Caco-2 (cell line): ENCODE measurements around the gene RILPL1. TPM values are rescaled to one million over a fixed set of nuclear protein-coding genes. Genes with fewer than 3 reads are reported as not detected.

Source experiments
- BruUV-seq: library from RNA; stranded (reverse); fragments of 400-500 nt; replicated peaks from 2 replicates; lab custom pipeline; 2021; lab: Mats Ljungman, UMichigan
- CTCF ChIA-PET: fragments of 300-600 bp; sonication (Branson Sonifier 250); formaldehyde crosslinking; loops from one replicate; lab custom pipeline; 2022; ENCODE audit warnings: antibody characterized with exemption; lab: Charles Lee
- POLR2A ChIA-PET: fragments of 300-600 bp; sonication (Branson Sonifier 250); formaldehyde crosslinking; loops from one replicate; lab custom pipeline; 2022; ENCODE audit warnings: antibody characterized with exemption; lab: Charles Lee
- DNase-seq, 2 experiments: peaks; one replicate each; pipeline versions ENCODE4 v3.0.0 to v3.0.0-alpha.2; 2020 to 2022
- H3K27me3 ChIP-seq: replicated peaks from 2 replicates; pipeline ENCODE4 v1.6.0; 2011; ENCODE audit warnings: low read length; ENCODE audit not compliant: control insufficient read depth, insufficient read depth
- H3K36me3 ChIP-seq: 2 replicates; pipeline ENCODE4 v1.5.1; 2011; ENCODE audit warnings: low read length; ENCODE audit not compliant: control insufficient read depth, insufficient read depth
- H3K4me1 ChIP-seq: fragments of 250-450 bp; sonication (Bioruptor Pico); 2 replicates; pipeline ENCODE4 v1.5.1; 2020; ENCODE audit warnings: mild to moderate bottlenecking
- H3K4me3 ChIP-seq: 2 replicates; pipeline ENCODE4 v1.5.1; 2011; ENCODE audit warnings: low read depth, mild to moderate bottlenecking, control low read depth, low read length
- H3K9me3 ChIP-seq: fragments of 250-450 bp; sonication (Bioruptor Pico); 2 replicates; pipeline ENCODE4 v1.5.1; 2020; ENCODE audit warnings: mild to moderate bottlenecking, moderate library complexity
- H3K27ac Mint-ChIP-seq: one replicate; pipeline ENCODE4 v1.8.0; 2022; ENCODE audit warnings: mixed read lengths; ENCODE audit not compliant: unreplicated experiment
- H3K27me3 Mint-ChIP-seq: one replicate; pipeline ENCODE4 v1.8.0; 2022; ENCODE audit warnings: mixed read lengths; ENCODE audit not compliant: insufficient read depth, unreplicated experiment
- H3K36me3 Mint-ChIP-seq: one replicate; pipeline ENCODE4 v1.8.0; 2022; ENCODE audit warnings: mild to moderate bottlenecking, mixed read lengths; ENCODE audit not compliant: insufficient read depth, unreplicated experiment
- H3K4me1 Mint-ChIP-seq: one replicate; pipeline ENCODE4 v1.8.0; 2022; ENCODE audit warnings: low read depth, mixed read lengths; ENCODE audit not compliant: unreplicated experiment
- H3K4me3 Mint-ChIP-seq: one replicate; pipeline ENCODE4 v1.8.0; 2022; ENCODE audit warnings: mild to moderate bottlenecking, moderate library complexity, mixed read lengths; ENCODE audit not compliant: unreplicated experiment
- H3K9me3 Mint-ChIP-seq: one replicate; pipeline ENCODE4 v1.8.0; 2022; ENCODE audit warnings: mixed read lengths; ENCODE audit not compliant: unreplicated experiment
- intact Hi-C: fragments of 100-400 bp; cut with micrococcal nuclease; formaldehyde crosslinking; loops from one replicate; pipeline ENCODE4 v1.10.0; 2022; ENCODE audit not compliant: unreplicated experiment
- total RNA-seq: library from RNA; stranded (reverse); gene quantifications from 2 replicates; pipeline ENCODE4 v1.2.3, GENCODE V29; 2022
- TF ChIP-seq, protein P1 (sequence below), 2 experiments: fragments of 200-600 bp in 1 of 2; IDR thresholded peaks; 1 replicate in 1 of 2; 2 replicates in 1 of 2; pipeline versions ENCODE4 v1.5.1 to v1.8.0; 2011 to 2022; ENCODE audit warnings: antibody characterized with exemption in 1 of 2, control low read depth in 1 of 2, inconsistent platforms in 1 of 2, low read depth in 1 of 2, low read length in 1 of 2, mild to moderate bottlenecking in 1 of 2, moderate library complexity in 1 of 2; ENCODE audit not compliant: insufficient read depth in 1 of 2, severe bottlenecking in 1 of 2, unreplicated experiment in 1 of 2

The RILPL1 gene
- total RNA-seq, 1 experiment from 2014 or later, result 16.2 TPM

DNA sequence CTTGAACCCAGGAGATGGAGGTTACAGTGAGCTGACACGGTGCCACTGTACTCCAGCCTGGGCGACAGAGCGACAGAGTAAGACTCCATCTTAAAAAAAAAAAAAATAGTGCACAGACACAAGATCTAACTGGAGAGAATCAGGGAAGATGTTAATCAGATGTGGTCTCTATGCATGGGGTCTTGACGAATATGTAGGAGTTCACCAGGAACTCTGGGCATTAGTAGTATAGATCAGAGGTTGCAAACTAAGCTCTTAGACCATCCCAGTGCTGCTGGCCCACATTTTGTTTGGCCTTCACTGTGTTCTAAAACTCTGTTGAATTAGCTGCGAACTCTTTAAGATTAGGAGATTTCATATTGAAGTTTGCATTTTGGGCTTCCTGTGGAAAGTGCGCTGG lies 43.9 kb downstream of the RILPL1 start:
- no peaks in the 10 kb centered on the region for H3K9me3 Mint-ChIP-seq
- TF ChIP-seq, protein P1, sequence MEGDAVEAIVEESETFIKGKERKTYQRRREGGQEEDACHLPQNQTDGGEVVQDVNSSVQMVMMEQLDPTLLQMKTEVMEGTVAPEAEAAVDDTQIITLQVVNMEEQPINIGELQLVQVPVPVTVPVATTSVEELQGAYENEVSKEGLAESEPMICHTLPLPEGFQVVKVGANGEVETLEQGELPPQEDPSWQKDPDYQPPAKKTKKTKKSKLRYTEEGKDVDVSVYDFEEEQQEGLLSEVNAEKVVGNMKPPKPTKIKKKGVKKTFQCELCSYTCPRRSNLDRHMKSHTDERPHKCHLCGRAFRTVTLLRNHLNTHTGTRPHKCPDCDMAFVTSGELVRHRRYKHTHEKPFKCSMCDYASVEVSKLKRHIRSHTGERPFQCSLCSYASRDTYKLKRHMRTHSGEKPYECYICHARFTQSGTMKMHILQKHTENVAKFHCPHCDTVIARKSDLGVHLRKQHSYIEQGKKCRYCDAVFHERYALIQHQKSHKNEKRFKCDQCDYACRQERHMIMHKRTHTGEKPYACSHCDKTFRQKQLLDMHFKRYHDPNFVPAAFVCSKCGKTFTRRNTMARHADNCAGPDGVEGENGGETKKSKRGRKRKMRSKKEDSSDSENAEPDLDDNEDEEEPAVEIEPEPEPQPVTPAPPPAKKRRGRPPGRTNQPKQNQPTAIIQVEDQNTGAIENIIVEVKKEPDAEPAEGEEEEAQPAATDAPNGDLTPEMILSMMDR (IDR thresholded peaks at IDR 0.05; ENCODE audit: insufficient read depth in 1 of 2, low read depth in 1 of 2, low read length in 1 of 2, severe bottlenecking in 1 of 2, unreplicated experiment in 1 of 2), result no peak
- Histone ChIP-seq H3K27me3 (no peaks in the 10 kb centered on the region), H3K4me3 (no peak overlapping the region), H3K4me1 (peaks cover 38% of the 10 kb centered on the region), H3K36me3 (no peaks in the 10 kb centered on the region), H3K9me3 (no peaks in the 10 kb centered on the region)
- peaks cover 30% of the 10 kb centered on the region for H3K4me1 Mint-ChIP-seq
- POLR2A ChIA-PET, result no interaction called here
- BruUV-seq, result no TSS peak
- intact Hi-C loops, result no loop called here
- CTCF ChIA-PET, result interaction anchor here (0.8 kb wide), 1 partner anchor 26 kb away, joined by 3 read pairs; no protein-coding TSS in a partner anchor
- H3K27ac Mint-ChIP-seq, result peak overlapping the region; percentile 86
- peaks cover 19% of the 10 kb centered on the region for H3K36me3 Mint-ChIP-seq
- no peak for DNase-seq
- peak overlapping the region; percentile 47 for H3K4me3 Mint-ChIP-seq
- no peaks in the 10 kb centered on the region for H3K27me3 Mint-ChIP-seq

DNA sequence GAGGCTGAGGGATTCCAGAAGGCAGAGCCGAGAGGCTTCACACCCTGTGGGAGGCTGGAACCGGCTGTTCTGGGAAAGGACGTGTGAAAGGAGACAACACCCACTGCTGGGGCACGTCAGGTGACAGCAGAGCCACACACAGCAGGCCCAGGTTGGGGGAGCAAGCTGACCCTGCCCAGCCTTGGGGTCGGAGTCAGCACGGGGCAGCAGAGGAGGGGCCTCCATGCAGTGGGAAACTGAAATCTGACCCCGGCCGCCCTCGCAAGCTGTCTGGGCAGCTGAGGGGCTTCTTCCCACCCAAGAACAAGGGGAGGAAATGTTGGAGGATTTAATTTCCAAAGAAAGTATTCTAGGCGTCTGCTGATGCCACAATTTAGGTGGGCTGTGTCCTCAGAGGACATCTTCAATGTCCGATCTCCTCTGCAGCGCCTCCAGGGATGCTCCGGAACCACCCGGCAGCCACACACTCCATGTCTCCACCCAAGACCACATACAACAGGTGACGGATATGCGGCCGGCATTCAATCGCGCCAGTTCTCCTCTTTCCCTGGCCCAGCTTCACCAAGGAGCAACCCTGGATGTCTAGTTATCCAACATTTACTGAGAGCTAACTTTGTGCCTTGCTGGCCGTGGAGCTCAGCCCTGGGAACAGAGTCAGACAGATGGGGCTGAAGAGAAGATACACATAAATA lies 44.8 kb downstream of the RILPL1 start:
- Histone ChIP-seq H3K4me1 (peaks cover 35% of the 10 kb centered on the region), H3K27me3 (no peaks in the 10 kb centered on the region), H3K9me3 (no peaks in the 10 kb centered on the region), H3K36me3 (no peaks in the 10 kb centered on the region), H3K4me3 (no peak overlapping the region)
- Mint-ChIP-seq H3K4me3 (no peak overlapping the region), H3K27ac (peak overlapping the region; percentile 53), H3K27me3 (no peaks in the 10 kb centered on the region), H3K36me3 (peaks cover 19% of the 10 kb centered on the region), H3K4me1 (peaks cover 29% of the 10 kb centered on the region), H3K9me3 (no peaks in the 10 kb centered on the region)
- CTCF ChIA-PET, result interaction anchor here (0.8 kb wide), 1 partner anchor 27 kb away, joined by 3 read pairs; no protein-coding TSS in a partner anchor
- TF ChIP-seq, protein P1 (IDR thresholded peaks at IDR 0.05; ENCODE audit: insufficient read depth in 1 of 2, low read depth in 1 of 2, low read length in 1 of 2, severe bottlenecking in 1 of 2, unreplicated experiment in 1 of 2), result no peak
- BruUV-seq, result no TSS peak
- no peak for DNase-seq
- POLR2A ChIA-PET, result no interaction called here
- intact Hi-C loops, result no loop called here

DNA sequence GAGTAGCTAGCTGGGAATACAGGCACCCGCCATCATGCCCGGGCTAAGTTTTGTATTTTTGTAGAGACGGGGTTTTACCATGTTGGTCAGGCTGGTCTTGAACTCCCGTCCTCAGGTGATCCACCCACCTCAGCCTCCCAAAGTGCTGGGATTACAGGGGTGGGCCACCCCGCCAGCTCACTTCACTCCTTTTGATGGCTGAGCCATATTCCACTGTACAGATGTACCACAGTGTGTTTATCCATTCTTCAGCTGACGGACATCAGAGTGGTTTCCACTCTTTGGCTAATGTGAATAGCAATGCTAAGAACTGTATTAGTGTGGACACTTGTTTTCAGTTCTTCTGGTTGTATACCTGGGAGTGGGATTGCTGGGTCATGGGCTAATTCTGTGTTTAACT lies 46.1 kb downstream of the RILPL1 start:
- Histone ChIP-seq H3K36me3 (no peaks in the 10 kb centered on the region), H3K4me3 (no peak overlapping the region), H3K4me1 (peaks cover 26% of the 10 kb centered on the region), H3K27me3 (no peaks in the 10 kb centered on the region), H3K9me3 (no peaks in the 10 kb centered on the region)
- peaks cover 21% of the 10 kb centered on the region for H3K4me1 Mint-ChIP-seq
- CTCF ChIA-PET, result no interaction called here
- POLR2A ChIA-PET, result no interaction called here
- no peaks in the 10 kb centered on the region for H3K9me3 Mint-ChIP-seq
- intact Hi-C loops, result no loop called here
- DNase-seq, result no peak
- no peak overlapping the region for H3K27ac Mint-ChIP-seq
- peaks cover 25% of the 10 kb centered on the region for H3K36me3 Mint-ChIP-seq
- H3K27me3 Mint-ChIP-seq, result no peaks in the 10 kb centered on the region
- H3K4me3 Mint-ChIP-seq, result no peak overlapping the region
- TF ChIP-seq, protein P1 (IDR thresholded peaks at IDR 0.05; ENCODE audit: insufficient read depth in 1 of 2, low read depth in 1 of 2, low read length in 1 of 2, severe bottlenecking in 1 of 2, unreplicated experiment in 1 of 2), result no peak
- BruUV-seq, result no TSS peak
